IgD-negative memory B cell (primary cell): ENCODE measurements around the gene PRKD1. TPM values are rescaled to one million over a fixed set of nuclear protein-coding genes. Genes with fewer than 3 reads are reported as not detected.
"Not testable (repeated sequence)": the region's sequence is repeated elsewhere in the genome, so short reads cannot be mapped to it uniquely, and the experiment has no call there.

Experiments used
- H3K27ac Mint-ChIP-seq, 3 donors: one replicate each; pipeline ENCODE4 v1.8.0; 2020 to 2022; ENCODE audit warnings: mild to moderate bottlenecking in 3 of 3, mixed read lengths in 3 of 3, moderate library complexity in 1 of 3
- H3K27me3 Mint-ChIP-seq: one replicate; pipeline ENCODE4 v1.8.0; 2021; ENCODE audit warnings: mixed read lengths
- H3K36me3 Mint-ChIP-seq: one replicate; pipeline ENCODE4 v1.8.0; 2020; ENCODE audit warnings: mild to moderate bottlenecking, mixed read lengths
- H3K4me1 Mint-ChIP-seq, 3 donors: one replicate each; pipeline ENCODE4 v1.8.0; 2020 to 2022; ENCODE audit warnings: mixed read lengths in 3 of 3, mild to moderate bottlenecking in 1 of 3
- H3K4me3 Mint-ChIP-seq, 4 donors: one replicate each; pipeline ENCODE4 v1.8.0; 2020 to 2022; ENCODE audit warnings: mild to moderate bottlenecking in 4 of 4, mixed read lengths in 4 of 4, moderate library complexity in 3 of 4
- H3K9me3 Mint-ChIP-seq, 3 donors: one replicate each; pipeline ENCODE4 v1.8.0; 2020 to 2021; ENCODE audit warnings: mixed read lengths in 3 of 3, mild to moderate bottlenecking in 1 of 3
- polyA plus RNA-seq: library from polyadenylated mRNA; unstranded; fragments of 300-500 nt; fragmentation: Illumina TruSeq; gene quantifications from one replicate; pipeline ENCODE4 v1.2.3, GENCODE V29; 2021

PRKD1 gene
- polyA plus RNA-seq, 1 donor from 2014 or later = 1.0 TPM

DNA sequence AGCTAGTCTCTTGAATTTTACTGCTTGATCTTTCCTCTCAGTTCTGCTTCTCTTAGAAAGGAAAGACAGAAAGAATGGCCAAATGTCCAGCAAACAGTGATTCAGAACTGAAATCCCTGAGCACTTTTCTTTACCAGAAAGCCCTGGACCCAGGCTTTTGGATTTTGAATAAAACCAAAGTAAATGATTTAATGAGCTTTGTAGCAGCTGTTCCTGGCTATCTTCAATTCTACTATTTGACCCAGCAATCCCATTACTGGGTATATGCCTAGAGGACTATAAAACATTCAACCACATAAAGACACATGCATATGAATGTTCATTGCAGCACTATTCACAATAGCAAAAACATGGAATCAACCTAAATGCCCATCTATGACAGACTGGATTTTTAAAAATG lies 187.2 kb downstream of the PRKD1 start:
- H3K9me3 Mint-ChIP-seq = peaks cover 0 to 1% (median 0%) of the 10 kb centered on the region in 3 donors
- H3K4me1 Mint-ChIP-seq = peaks cover 9 to 11% (median 9%) of the 10 kb centered on the region in 3 donors
- H3K27ac Mint-ChIP-seq = no peak overlapping the region
- H3K27me3 Mint-ChIP-seq = peaks cover 1% of the 10 kb centered on the region
- H3K36me3 Mint-ChIP-seq = peaks cover 4% of the 10 kb centered on the region
- H3K4me3 Mint-ChIP-seq = no peak overlapping the region

GRCh38 chr14:29738950-29739349 lies 188.7 kb downstream of the PRKD1 start:
- H3K4me3 Mint-ChIP-seq = no peak overlapping the region
- peaks cover 1% of the 10 kb centered on the region for H3K27me3 Mint-ChIP-seq
- H3K27ac Mint-ChIP-seq = no peak overlapping the region

GRCh38 chr14:29738056-29738455 lies 189.6 kb downstream of the PRKD1 start:
- Mint-ChIP-seq H3K27ac (no peak overlapping the region), H3K36me3 (peaks cover 4% of the 10 kb centered on the region), H3K27me3 (peaks cover 1% of the 10 kb centered on the region), H3K4me1 (peaks cover 6 to 11% (median 7%) of the 10 kb centered on the region in 3 donors), H3K4me3 (no peak overlapping the region), H3K9me3 (peaks cover 0 to 1% (median 0%) of the 10 kb centered on the region in 3 donors)

More at GRCh38 chr14:29738950-29739349, 188.7 kb downstream of the PRKD1 start:
- Mint-ChIP-seq H3K9me3 (peaks cover 0 to 1% (median 0%) of the 10 kb centered on the region in 3 donors), H3K36me3 (peaks cover 4% of the 10 kb centered on the region), H3K4me1 (peaks cover 9 to 11% (median 9%) of the 10 kb centered on the region in 3 donors)

DNA sequence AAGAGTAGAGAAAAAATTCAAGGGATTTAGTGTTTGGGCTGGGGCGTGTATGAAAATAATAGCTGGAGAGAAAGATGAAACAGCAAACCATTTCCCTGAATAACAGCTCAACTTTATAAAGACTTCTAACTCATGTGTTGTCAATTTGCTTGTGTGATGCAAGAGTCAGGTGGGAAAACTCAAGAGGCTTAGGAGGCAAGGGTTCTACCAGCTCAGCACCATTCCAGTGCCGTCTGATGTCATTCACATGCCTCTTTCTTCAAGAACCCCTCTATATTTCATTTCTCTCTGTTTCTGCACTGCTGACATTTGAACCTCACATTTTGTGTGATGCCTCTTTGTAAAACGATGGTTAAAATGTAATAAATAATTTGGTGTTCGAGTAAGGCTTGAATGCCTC lies 192.2 kb downstream of the PRKD1 start:
- Mint-ChIP-seq H3K4me3 (no peak overlapping the region), H3K9me3 (peaks cover 0 to 1% (median 0%) of the 10 kb centered on the region in 3 donors), H3K27ac (no peak overlapping the region)

DNA sequence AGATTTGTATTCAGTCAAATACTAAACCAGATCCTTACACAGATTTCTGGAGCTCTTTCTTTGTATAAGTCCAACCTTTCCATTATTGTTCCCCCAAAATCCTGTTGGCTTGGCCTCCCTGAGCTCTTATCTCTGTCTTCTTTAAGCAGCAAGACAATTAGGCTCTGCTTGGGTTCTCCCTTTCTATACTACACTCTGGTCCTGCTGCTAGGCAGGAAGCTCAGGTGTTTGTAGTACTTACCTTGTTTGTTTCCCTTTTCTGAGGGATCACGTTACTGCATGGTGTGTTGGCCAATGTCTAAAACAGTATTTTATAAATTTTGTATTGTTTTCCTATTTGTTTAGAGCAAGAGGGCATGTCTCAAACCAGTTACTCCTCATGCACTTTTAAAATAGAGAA lies 192.9 kb downstream of the PRKD1 start:
- H3K4me3 Mint-ChIP-seq = no peak overlapping the region
- H3K36me3 Mint-ChIP-seq = peaks cover 5% of the 10 kb centered on the region
- H3K4me1 Mint-ChIP-seq = peaks cover 6 to 11% (median 7%) of the 10 kb centered on the region in 3 donors
- peaks cover 1% of the 10 kb centered on the region for H3K27me3 Mint-ChIP-seq
- no peak overlapping the region for H3K27ac Mint-ChIP-seq
- H3K9me3 Mint-ChIP-seq = peaks cover 0 to 1% (median 0%) of the 10 kb centered on the region in 3 donors

More for the DNA sequence above, 192.2 kb downstream of the PRKD1 start:
- Mint-ChIP-seq H3K27me3 (peaks cover 1% of the 10 kb centered on the region), H3K4me1 (peaks cover 6 to 11% (median 7%) of the 10 kb centered on the region in 3 donors), H3K36me3 (peaks cover 5% of the 10 kb centered on the region)

- not testable (repeated sequence) for H3K27ac Mint-ChIP-seq, H3K9me3 Mint-ChIP-seq, H3K36me3 Mint-ChIP-seq, H3K4me3 Mint-ChIP-seq, H3K27me3 Mint-ChIP-seq, H3K4me1 Mint-ChIP-seq
These were observed 200.9 kb downstream of the PRKD1 start for GRCh38 chr14:29726560-29727331.

DNA sequence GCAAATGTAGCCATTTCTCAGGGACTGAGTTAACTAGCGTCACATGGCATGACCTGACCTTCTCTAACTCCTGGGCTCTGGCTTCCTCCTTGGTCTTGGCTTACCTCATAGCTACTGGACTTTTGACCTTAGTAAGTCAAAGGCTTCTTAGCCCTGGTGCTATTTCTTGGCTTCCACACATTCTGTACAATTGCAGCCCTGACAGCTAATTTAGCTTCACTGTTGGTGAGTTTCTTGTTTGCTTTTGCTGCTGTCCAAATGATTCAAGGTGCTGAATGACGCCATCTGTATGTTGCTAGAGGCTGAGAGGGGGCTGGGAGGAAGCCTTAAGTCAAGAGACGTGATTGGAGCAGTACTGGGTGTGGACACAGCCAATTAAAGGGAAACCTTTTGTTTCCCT lies 202.7 kb downstream of the PRKD1 start:
- Mint-ChIP-seq H3K9me3 (peaks cover 0 to 1% (median 0%) of the 10 kb centered on the region in 3 donors), H3K4me3 (no peak overlapping the region)

GRCh38 chr14:29722831-29723230 lies 204.8 kb downstream of the PRKD1 start:
- H3K9me3 Mint-ChIP-seq = peaks cover 0 to 5% (median 0%) of the 10 kb centered on the region in 3 donors
- H3K36me3 Mint-ChIP-seq = peaks cover 5% of the 10 kb centered on the region
- H3K27me3 Mint-ChIP-seq = no peaks in the 10 kb centered on the region
- no peak overlapping the region for H3K4me3 Mint-ChIP-seq
- H3K27ac Mint-ChIP-seq = no peak overlapping the region
- no peaks in the 10 kb centered on the region for H3K4me1 Mint-ChIP-seq

More for the DNA sequence above, 202.7 kb downstream of the PRKD1 start:
- H3K27me3 Mint-ChIP-seq = no peaks in the 10 kb centered on the region
- H3K4me1 Mint-ChIP-seq = no peaks in the 10 kb centered on the region
- H3K27ac Mint-ChIP-seq = no peak overlapping the region
- peaks cover 5% of the 10 kb centered on the region for H3K36me3 Mint-ChIP-seq

GRCh38 chr14:29721586-29721985 lies 206.1 kb downstream of the PRKD1 start:
- Mint-ChIP-seq H3K27ac (no peak overlapping the region), H3K36me3 (peaks cover 5% of the 10 kb centered on the region), H3K9me3 (peaks cover 0 to 5% (median 0%) of the 10 kb centered on the region in 3 donors), H3K4me1 (no peaks in the 10 kb centered on the region), H3K4me3 (no peak overlapping the region), H3K27me3 (no peaks in the 10 kb centered on the region)

GRCh38 chr14:29717901-29718300 lies 209.7 kb downstream of the PRKD1 start:
- Mint-ChIP-seq H3K4me1 (peaks cover 0 to 6% (median 0%) of the 10 kb centered on the region in 3 donors), H3K27me3 (no peaks in the 10 kb centered on the region), H3K9me3 (peaks cover 0 to 6% (median 2%) of the 10 kb centered on the region in 3 donors), H3K36me3 (peaks cover 5% of the 10 kb centered on the region), H3K4me3 (no peak overlapping the region), H3K27ac (no peak overlapping the region)

GRCh38 chr14:29716150-29716549 lies 211.5 kb downstream of the PRKD1 start:
- Mint-ChIP-seq H3K4me1 (peaks cover 0 to 6% (median 0%) of the 10 kb centered on the region in 3 donors), H3K9me3 (peaks cover 0 to 6% (median 2%) of the 10 kb centered on the region in 3 donors), H3K4me3 (no peak overlapping the region), H3K27ac (no peak overlapping the region), H3K27me3 (no peaks in the 10 kb centered on the region), H3K36me3 (peaks cover 3% of the 10 kb centered on the region)

GRCh38 chr14:29712601-29713000 lies 215.0 kb downstream of the PRKD1 start:
- H3K27ac Mint-ChIP-seq = no peak overlapping the region
- H3K27me3 Mint-ChIP-seq = no peaks in the 10 kb centered on the region
- peaks cover 0 to 6% (median 0%) of the 10 kb centered on the region in 3 donors for H3K4me1 Mint-ChIP-seq
- no peaks in the 10 kb centered on the region for H3K36me3 Mint-ChIP-seq
- H3K9me3 Mint-ChIP-seq = peaks cover 1 to 4% (median 2%) of the 10 kb centered on the region in 3 donors
- no peak overlapping the region for H3K4me3 Mint-ChIP-seq

DNA sequence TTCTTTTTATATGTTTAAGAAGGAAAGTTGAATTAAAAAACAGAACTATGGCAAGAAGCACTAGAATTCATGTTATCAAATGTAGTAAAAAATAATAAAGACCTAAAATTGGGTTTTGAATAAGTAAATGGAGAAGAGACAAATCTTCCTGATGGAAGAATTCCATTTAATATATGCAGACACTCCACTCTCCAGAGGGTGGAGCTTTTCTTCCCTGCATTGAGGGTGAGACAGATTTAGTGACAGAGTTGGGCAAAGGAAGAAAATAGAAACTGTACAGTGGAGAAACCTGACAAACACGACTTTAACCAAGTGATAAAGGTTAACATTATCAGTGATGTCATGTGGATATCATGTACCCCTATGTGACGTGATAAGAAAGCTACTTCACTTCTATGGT lies 217.6 kb downstream of the PRKD1 start:
- Mint-ChIP-seq H3K4me1 (peaks cover 0 to 4% (median 0%) of the 10 kb centered on the region in 3 donors), H3K4me3 (no peak overlapping the region), H3K9me3 (peaks cover 4 to 9% (median 5%) of the 10 kb centered on the region in 3 donors), H3K27me3 (no peaks in the 10 kb centered on the region), H3K36me3 (peaks cover 2% of the 10 kb centered on the region), H3K27ac (no peak overlapping the region)

GRCh38 chr14:29709490-29709889 lies 218.2 kb downstream of the PRKD1 start:
- Mint-ChIP-seq H3K27ac (no peak overlapping the region), H3K36me3 (peaks cover 2% of the 10 kb centered on the region), H3K4me1 (peaks cover 0 to 2% (median 0%) of the 10 kb centered on the region in 3 donors), H3K9me3 (peaks cover 3 to 9% (median 4%) of the 10 kb centered on the region in 3 donors), H3K27me3 (no peaks in the 10 kb centered on the region), H3K4me3 (no peak overlapping the region)

GRCh38 chr14:29706700-29707099 lies 220.9 kb downstream of the PRKD1 start:
- Mint-ChIP-seq H3K27ac (no peak overlapping the region), H3K4me1 (no peaks in the 10 kb centered on the region), H3K9me3 (peaks cover 3 to 9% (median 3%) of the 10 kb centered on the region in 3 donors), H3K4me3 (no peak overlapping the region), H3K27me3 (no peaks in the 10 kb centered on the region), H3K36me3 (peaks cover 2% of the 10 kb centered on the region)

GRCh38 chr14:29705801-29706200 lies 221.8 kb downstream of the PRKD1 start:
- Mint-ChIP-seq H3K27me3 (no peaks in the 10 kb centered on the region), H3K4me1 (no peaks in the 10 kb centered on the region), H3K36me3 (peaks cover 2% of the 10 kb centered on the region), H3K27ac (no peak overlapping the region), H3K4me3 (no peak overlapping the region), H3K9me3 (peaks cover 3 to 12% (median 3%) of the 10 kb centered on the region in 3 donors)
